Rectal smooth muscle tissue (tissue), 1 donor: ENCODE measurements around the gene ANKRD10.
A peak's percentile ranks its signal among the peaks of the same experiment; 100 is the strongest.

ENCODE experiments used
- H3K27ac ChIP-seq: one replicate; pipeline ENCODE4 v1.7.0; 2013; ENCODE audit warnings: low read depth, low read length, inconsistent platforms
- H3K27me3 ChIP-seq: one replicate; pipeline ENCODE4 v1.7.0; 2013; ENCODE audit warnings: low read length; ENCODE audit not compliant: control insufficient read depth, insufficient read depth
- H3K36me3 ChIP-seq: one replicate; pipeline ENCODE4 v1.7.0; 2013; ENCODE audit warnings: low read length; ENCODE audit not compliant: control insufficient read depth, insufficient read depth
- H3K4me1 ChIP-seq: one replicate; pipeline ENCODE4 v1.7.0; 2013; ENCODE audit warnings: low read length; ENCODE audit not compliant: control insufficient read depth, insufficient read depth
- H3K4me3 ChIP-seq: one replicate; pipeline ENCODE4 v1.7.0; 2013; ENCODE audit warnings: low read length
- H3K9ac ChIP-seq: one replicate; pipeline ENCODE4 v1.7.0; 2013; ENCODE audit warnings: low read length

Gene ANKRD10

GRCh38 chr13:110885516-110885915, 29.4 kb downstream of the ANKRD10 start:
- H3K4me1 ChIP-seq, result no peaks in the 10 kb centered on the region
- no peaks in the 10 kb centered on the region for H3K27me3 ChIP-seq
- H3K36me3 ChIP-seq, result no peaks in the 10 kb centered on the region
- no peak overlapping the region for H3K9ac ChIP-seq
- no peak overlapping the region for H3K27ac ChIP-seq
- H3K4me3 ChIP-seq, result no peak overlapping the region

GRCh38 chr13:110884517-110884916, 30.4 kb downstream of the ANKRD10 start:
- Histone ChIP-seq H3K27ac (no peak overlapping the region), H3K4me1 (no peaks in the 10 kb centered on the region), H3K27me3 (no peaks in the 10 kb centered on the region), H3K9ac (no peak overlapping the region), H3K4me3 (no peak overlapping the region), H3K36me3 (peaks cover 2% of the 10 kb centered on the region)

GRCh38 chr13:110883542-110883941, 31.3 kb downstream of the ANKRD10 start:
- H3K36me3 ChIP-seq, result peaks cover 3% of the 10 kb centered on the region
- H3K27me3 ChIP-seq, result no peaks in the 10 kb centered on the region
- H3K27ac ChIP-seq, result no peak overlapping the region
- no peak overlapping the region for H3K9ac ChIP-seq
- H3K4me3 ChIP-seq, result no peak overlapping the region
- no peaks in the 10 kb centered on the region for H3K4me1 ChIP-seq

GRCh38 chr13:110882972-110883371, 31.9 kb downstream of the ANKRD10 start:
- H3K36me3 ChIP-seq, result peaks cover 3% of the 10 kb centered on the region
- H3K27me3 ChIP-seq, result no peaks in the 10 kb centered on the region
- H3K9ac ChIP-seq, result no peak overlapping the region
- H3K4me1 ChIP-seq, result no peaks in the 10 kb centered on the region
- H3K4me3 ChIP-seq, result no peak overlapping the region
- no peak overlapping the region for H3K27ac ChIP-seq

GRCh38 chr13:110881839-110882627, 32.8 kb downstream of the ANKRD10 start:
- Histone ChIP-seq H3K9ac (no peak overlapping the region), H3K36me3 (peaks cover 3% of the 10 kb centered on the region), H3K27ac (no peak overlapping the region), H3K27me3 (no peaks in the 10 kb centered on the region), H3K4me3 (no peak overlapping the region), H3K4me1 (no peaks in the 10 kb centered on the region)

GRCh38 chr13:110880627-110881026, 34.2 kb downstream of the ANKRD10 start:
- no peaks in the 10 kb centered on the region for H3K27me3 ChIP-seq
- H3K36me3 ChIP-seq, result peaks cover 3% of the 10 kb centered on the region
- no peak overlapping the region for H3K27ac ChIP-seq
- H3K9ac ChIP-seq, result no peak overlapping the region
- no peaks in the 10 kb centered on the region for H3K4me1 ChIP-seq
- no peak overlapping the region for H3K4me3 ChIP-seq

GRCh38 chr13:110879482-110879881, 35.4 kb downstream of the ANKRD10 start:
- H3K27ac ChIP-seq, result no peak overlapping the region
- no peaks in the 10 kb centered on the region for H3K27me3 ChIP-seq
- peaks cover 4% of the 10 kb centered on the region for H3K4me1 ChIP-seq
- peaks cover 3% of the 10 kb centered on the region for H3K36me3 ChIP-seq
- H3K9ac ChIP-seq, result no peak overlapping the region
- no peak overlapping the region for H3K4me3 ChIP-seq

GRCh38 chr13:110877737-110878258, 37.1 kb downstream of the ANKRD10 start:
- H3K4me3 ChIP-seq, result no peak overlapping the region
- H3K4me1 ChIP-seq, result peaks cover 8% of the 10 kb centered on the region
- H3K36me3 ChIP-seq, result peaks cover 3% of the 10 kb centered on the region
- H3K9ac ChIP-seq, result no peak overlapping the region
- H3K27me3 ChIP-seq, result no peaks in the 10 kb centered on the region
- H3K27ac ChIP-seq, result no peak overlapping the region

- Histone ChIP-seq H3K9ac (no peak overlapping the region), H3K4me3 (no peak overlapping the region), H3K27ac (no peak overlapping the region), H3K36me3 (peaks cover 3% of the 10 kb centered on the region), H3K4me1 (peaks cover 8% of the 10 kb centered on the region), H3K27me3 (no peaks in the 10 kb centered on the region)
Measured at GRCh38 chr13:110876609-110877008, 38.3 kb downstream of the ANKRD10 start.

- Histone ChIP-seq H3K9ac (no peak overlapping the region), H3K4me1 (peaks cover 16% of the 10 kb centered on the region), H3K27me3 (no peaks in the 10 kb centered on the region), H3K4me3 (peak overlapping the region; percentile 50), H3K27ac (no peak overlapping the region), H3K36me3 (peaks cover 3% of the 10 kb centered on the region)
Measured at GRCh38 chr13:110875241-110875640, 39.6 kb downstream of the ANKRD10 start.

- H3K9ac ChIP-seq, result no peak overlapping the region
- H3K27me3 ChIP-seq, result no peaks in the 10 kb centered on the region
- H3K36me3 ChIP-seq, result peaks cover under 1% of the 10 kb centered on the region
- H3K4me3 ChIP-seq, result peak overlapping the region; percentile 50
- peaks cover 18% of the 10 kb centered on the region for H3K4me1 ChIP-seq
- no peak overlapping the region for H3K27ac ChIP-seq
Measured at GRCh38 chr13:110874508-110874960, 40.3 kb downstream of the ANKRD10 start.

GRCh38 chr13:110873639-110874507, 41.0 kb downstream of the ANKRD10 start:
- H3K4me3 ChIP-seq, result peak overlapping the region; percentile 31
- H3K9ac ChIP-seq, result no peak overlapping the region
- no peaks in the 10 kb centered on the region for H3K27me3 ChIP-seq
- peaks cover 18% of the 10 kb centered on the region for H3K4me1 ChIP-seq
- no peak overlapping the region for H3K27ac ChIP-seq
- no peaks in the 10 kb centered on the region for H3K36me3 ChIP-seq
